ENCODE data around the gene SLC3A2.
"Not testable (repeated sequence)": the region's sequence is repeated elsewhere in the genome, so short reads cannot be mapped to it uniquely, and the experiment has no call there.

The SLC3A2 gene

GRCh38 chr11:62854013-62854824, 26.5 kb upstream of the SLC3A2 start:
- TF ChIP-seq, protein P1, sequence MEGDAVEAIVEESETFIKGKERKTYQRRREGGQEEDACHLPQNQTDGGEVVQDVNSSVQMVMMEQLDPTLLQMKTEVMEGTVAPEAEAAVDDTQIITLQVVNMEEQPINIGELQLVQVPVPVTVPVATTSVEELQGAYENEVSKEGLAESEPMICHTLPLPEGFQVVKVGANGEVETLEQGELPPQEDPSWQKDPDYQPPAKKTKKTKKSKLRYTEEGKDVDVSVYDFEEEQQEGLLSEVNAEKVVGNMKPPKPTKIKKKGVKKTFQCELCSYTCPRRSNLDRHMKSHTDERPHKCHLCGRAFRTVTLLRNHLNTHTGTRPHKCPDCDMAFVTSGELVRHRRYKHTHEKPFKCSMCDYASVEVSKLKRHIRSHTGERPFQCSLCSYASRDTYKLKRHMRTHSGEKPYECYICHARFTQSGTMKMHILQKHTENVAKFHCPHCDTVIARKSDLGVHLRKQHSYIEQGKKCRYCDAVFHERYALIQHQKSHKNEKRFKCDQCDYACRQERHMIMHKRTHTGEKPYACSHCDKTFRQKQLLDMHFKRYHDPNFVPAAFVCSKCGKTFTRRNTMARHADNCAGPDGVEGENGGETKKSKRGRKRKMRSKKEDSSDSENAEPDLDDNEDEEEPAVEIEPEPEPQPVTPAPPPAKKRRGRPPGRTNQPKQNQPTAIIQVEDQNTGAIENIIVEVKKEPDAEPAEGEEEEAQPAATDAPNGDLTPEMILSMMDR (IDR thresholded peaks at IDR 0.05; ENCODE audit: low read depth, low read length, missing control alignments): no peak
- H3K4me3 ChIP-seq (replicated peaks; ENCODE audit: low read depth, low read length): peak overlapping the region; percentile 98
- DNase-seq (ENCODE audit: extremely low read depth, low read depth): no peak

- no peak for DNase-seq (ENCODE audit: extremely low read depth, low read depth)
- peak overlapping the region; percentile 98 for H3K4me3 ChIP-seq (replicated peaks; ENCODE audit: low read depth, low read length)
- TF ChIP-seq, protein P1 (IDR thresholded peaks at IDR 0.05; ENCODE audit: low read depth, low read length, missing control alignments): no peak
Observed at GRCh38 chr11:62854825-62855570, 25.7 kb upstream of the SLC3A2 start.

DNA sequence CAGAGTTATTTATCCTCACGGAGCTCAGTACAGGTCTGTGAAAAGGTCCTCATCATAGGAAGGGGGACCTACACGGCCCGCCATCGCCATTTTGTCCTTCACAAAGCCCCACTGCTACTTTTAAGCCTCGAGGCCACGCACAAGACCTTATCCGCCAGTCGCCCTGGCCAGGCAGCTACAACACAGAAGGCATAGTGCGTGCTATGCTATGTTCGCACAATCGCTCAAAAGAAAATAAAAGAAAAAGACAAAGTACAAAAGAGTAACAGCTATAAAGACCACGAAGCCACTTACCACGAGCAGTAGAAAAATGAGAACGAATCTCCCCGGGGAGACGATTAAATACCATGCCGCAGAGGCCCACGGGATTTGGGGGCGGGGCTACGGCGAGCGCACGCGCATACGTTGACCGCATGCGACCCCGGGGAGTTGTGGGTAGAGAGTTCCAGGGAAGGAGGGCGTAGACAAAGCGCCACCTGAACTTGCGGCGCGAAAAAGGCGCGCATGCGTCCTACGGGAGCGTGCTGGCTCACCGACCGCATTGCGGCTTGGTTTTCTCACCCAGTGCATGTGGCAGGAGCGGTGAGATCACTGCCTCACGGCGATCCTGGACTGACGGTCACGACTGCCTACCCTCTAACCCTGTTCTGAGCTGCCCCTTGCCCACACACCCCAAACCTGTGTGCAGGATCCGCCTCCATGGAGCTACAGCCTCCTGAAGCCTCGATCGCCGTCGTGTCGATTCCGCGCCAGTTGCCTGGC, 24.9 kb upstream of the SLC3A2 start:
- H3K4me3 ChIP-seq (replicated peaks; ENCODE audit: low read depth, low read length): peak overlapping the region; percentile 98
- TF ChIP-seq, protein P1 (IDR thresholded peaks at IDR 0.05; ENCODE audit: low read depth, low read length, missing control alignments): no peak
- DNase-seq (ENCODE audit: extremely low read depth, low read depth): peak; percentile 98

DNA sequence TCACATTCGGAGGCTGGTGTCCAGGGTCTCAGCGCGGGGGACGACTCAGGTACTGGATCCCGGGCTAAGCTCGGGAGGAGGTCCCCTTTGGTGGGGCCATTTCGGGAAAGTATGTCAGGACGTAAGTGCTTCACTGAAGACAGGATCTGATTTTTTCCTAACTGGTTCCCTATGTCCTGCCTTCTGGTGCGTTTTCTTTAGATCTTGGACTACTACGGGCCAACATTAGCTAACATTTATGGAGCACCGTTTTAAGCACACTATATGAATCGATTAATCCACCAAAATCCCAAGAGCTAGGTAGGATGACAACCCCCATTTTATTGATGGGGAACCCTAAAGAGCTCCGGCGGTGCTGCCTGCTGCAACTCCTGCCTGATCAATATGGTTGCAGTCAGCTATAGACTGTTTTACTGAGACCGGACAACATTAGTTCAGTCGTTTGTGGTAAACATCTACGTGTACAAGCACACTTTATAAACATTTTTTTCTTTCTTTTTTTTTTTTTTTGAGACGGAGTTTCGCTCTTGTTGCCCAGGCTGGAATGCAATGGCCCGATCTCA, 24.3 kb upstream of the SLC3A2 start:
- TF ChIP-seq, protein P1 (IDR thresholded peaks at IDR 0.05; ENCODE audit: low read depth, low read length, missing control alignments): no peak
- no peak for DNase-seq (ENCODE audit: extremely low read depth, low read depth)
- peak overlapping the region; percentile 98 for H3K4me3 ChIP-seq (replicated peaks; ENCODE audit: low read depth, low read length)

- no peak for DNase-seq (ENCODE audit: extremely low read depth, low read depth)
- peak overlapping the region; percentile 98 for H3K4me3 ChIP-seq (replicated peaks; ENCODE audit: low read depth, low read length)
- TF ChIP-seq, protein P1 (IDR thresholded peaks at IDR 0.05; ENCODE audit: low read depth, low read length, missing control alignments): no peak
Observed at GRCh38 chr11:62857541-62857982, 23.1 kb upstream of the SLC3A2 start.

DNA sequence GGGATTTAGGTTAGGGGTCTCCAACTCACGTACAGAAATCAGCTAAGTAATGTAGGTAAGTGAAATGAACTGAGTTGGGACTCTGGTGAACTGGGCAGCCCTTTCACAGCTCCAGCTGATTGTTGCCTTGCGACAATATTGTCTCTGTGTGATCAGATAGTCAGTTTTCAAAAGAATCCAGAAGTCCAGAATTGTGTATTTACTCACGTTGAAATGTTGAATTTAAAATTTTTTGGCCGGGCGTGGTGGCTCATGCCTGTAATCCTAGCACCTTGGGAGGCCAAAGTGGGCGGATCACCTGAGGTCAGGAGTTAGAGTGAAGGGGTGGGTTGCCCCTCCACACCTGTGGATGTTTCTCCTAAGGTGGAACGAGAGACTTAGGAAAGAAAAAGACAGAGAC, 22.5 kb upstream of the SLC3A2 start:
- TF ChIP-seq, protein P1 (IDR thresholded peaks at IDR 0.05; ENCODE audit: low read depth, low read length, missing control alignments): no peak
- no peak for DNase-seq (ENCODE audit: extremely low read depth, low read depth)
- H3K4me3 ChIP-seq (replicated peaks; ENCODE audit: low read depth, low read length): peak overlapping the region; percentile 98

- DNase-seq (ENCODE audit: extremely low read depth, low read depth): not testable (repeated sequence)
- 0 out of 2 replicates have a peak overlapping the region, but pooled peaks have one; percentile 1 for H3K4me3 ChIP-seq (replicated peaks; ENCODE audit: low read depth, low read length)
Observed at GRCh38 chr11:62859281-62859703, 21.4 kb upstream of the SLC3A2 start.
